ENCODE results near the gene SSH2.

- TF ChIP-seq CTCF (IDR thresholded peaks at IDR 0.05): no peak
- no peak for TF ChIP-seq POLR2A (IDR thresholded peaks at IDR 0.05)
- no peak for TF ChIP-seq POLR2AphosphoS5 (IDR thresholded peaks at IDR 0.05)
- no peak for TF ChIP-seq EP300 (IDR thresholded peaks at IDR 0.05)
These were observed 299.3 kb downstream of the SSH2 start for GRCh38 chr17:29630630-29631193.
